Measurements from ENCODE around the gene MAML3.

The MAML3 gene

DNA sequence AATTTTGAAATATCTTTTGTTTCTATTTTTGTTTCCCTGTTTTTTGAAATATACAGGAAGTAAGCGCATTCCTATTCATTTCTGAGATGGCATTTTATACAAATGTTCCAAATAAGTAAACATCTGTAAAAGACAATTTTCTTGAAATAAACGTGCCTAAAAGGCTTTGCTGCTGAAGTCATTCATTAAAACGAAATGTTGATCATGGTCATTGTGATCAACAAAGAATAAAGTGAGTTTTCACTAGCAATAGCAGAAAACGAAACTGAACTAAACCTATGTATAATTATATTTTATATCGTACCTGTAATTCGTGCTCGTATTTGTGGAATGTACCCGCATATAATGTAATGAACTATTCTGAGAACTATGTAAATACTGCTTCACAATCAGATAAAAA lies 267.2 kb downstream of the MAML3 start:
- Histone ChIP-seq H3K4me1 (ENCODE audit: control insufficient read depth, low read length) (peaks cover 30% of the 10 kb centered on the region), H3K27ac (ENCODE audit: low read depth, low read length) (peak overlapping the region; percentile 49), H3K9me2 (replicated peaks; ENCODE audit: control insufficient read depth, low read length) (no peaks in the 10 kb centered on the region), H3F3A (ENCODE audit: control insufficient read depth, insufficient read depth) (peaks cover 2% of the 10 kb centered on the region; the same call in 1 of the 2 replicates), H3K4me2 (ENCODE audit: low read length) (peak overlapping the region; percentile 96), H3K9me3 (ENCODE audit: control insufficient read depth, insufficient read depth, low read length) (no peaks in the 10 kb centered on the region), H3K79me2 (ENCODE audit: control insufficient read depth, low read length) (peaks cover 5% of the 10 kb centered on the region; the same call in 1 of the 2 replicates), H3K4me3 (ENCODE audit: low read length) (peak overlapping the region; percentile 69), H3K36me3 (ENCODE audit: control insufficient read depth, low read length) (peaks cover 3% of the 10 kb centered on the region; the same call in 1 of the 2 replicates), H4K20me1 (ENCODE audit: control insufficient read depth, insufficient read depth, low read depth, low read length) (no peaks in the 10 kb centered on the region), H3K27me3 (ENCODE audit: control insufficient read depth, low read length) (no peaks in the 10 kb centered on the region)
- no peak for TF ChIP-seq EZH2phosphoT487 (IDR thresholded peaks at IDR 0.05; ENCODE audit: borderline replicate concordance, low read length)
- TF ChIP-seq, protein P1, sequence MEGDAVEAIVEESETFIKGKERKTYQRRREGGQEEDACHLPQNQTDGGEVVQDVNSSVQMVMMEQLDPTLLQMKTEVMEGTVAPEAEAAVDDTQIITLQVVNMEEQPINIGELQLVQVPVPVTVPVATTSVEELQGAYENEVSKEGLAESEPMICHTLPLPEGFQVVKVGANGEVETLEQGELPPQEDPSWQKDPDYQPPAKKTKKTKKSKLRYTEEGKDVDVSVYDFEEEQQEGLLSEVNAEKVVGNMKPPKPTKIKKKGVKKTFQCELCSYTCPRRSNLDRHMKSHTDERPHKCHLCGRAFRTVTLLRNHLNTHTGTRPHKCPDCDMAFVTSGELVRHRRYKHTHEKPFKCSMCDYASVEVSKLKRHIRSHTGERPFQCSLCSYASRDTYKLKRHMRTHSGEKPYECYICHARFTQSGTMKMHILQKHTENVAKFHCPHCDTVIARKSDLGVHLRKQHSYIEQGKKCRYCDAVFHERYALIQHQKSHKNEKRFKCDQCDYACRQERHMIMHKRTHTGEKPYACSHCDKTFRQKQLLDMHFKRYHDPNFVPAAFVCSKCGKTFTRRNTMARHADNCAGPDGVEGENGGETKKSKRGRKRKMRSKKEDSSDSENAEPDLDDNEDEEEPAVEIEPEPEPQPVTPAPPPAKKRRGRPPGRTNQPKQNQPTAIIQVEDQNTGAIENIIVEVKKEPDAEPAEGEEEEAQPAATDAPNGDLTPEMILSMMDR (IDR thresholded peaks at IDR 0.05; ENCODE audit: low read depth, low read length, poor library complexity, severe bottlenecking): no peak

DNA sequence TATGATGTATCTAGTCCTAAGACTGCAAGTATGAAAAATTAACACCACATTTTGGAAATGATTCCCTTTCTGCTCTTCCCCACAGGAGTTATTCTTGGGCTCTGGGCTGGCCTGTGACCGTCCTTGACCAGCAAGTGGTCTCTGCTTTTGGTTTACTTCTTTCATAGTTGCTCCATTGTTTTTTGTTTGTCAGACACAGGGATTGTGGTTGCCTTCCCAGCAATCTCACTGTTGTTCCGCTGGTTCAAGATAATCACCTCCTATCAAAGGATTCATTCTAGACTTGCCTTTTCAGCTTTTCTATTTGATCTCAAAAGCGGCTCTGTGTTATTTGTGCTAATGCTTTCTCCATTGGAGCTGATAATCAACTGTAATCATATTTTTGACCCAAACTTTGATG lies 269.5 kb downstream of the MAML3 start:
- H3K36me3 ChIP-seq (ENCODE audit: control insufficient read depth, low read length): peaks cover 3% of the 10 kb centered on the region; the same call in 1 of the 2 replicates
- H3F3A ChIP-seq (ENCODE audit: control insufficient read depth, insufficient read depth): peaks cover 2% of the 10 kb centered on the region; the same call in 1 of the 2 replicates
- no peak overlapping the region for H3K4me2 ChIP-seq (ENCODE audit: low read length)
- H3K27me3 ChIP-seq (ENCODE audit: control insufficient read depth, low read length): no peaks in the 10 kb centered on the region
- TF ChIP-seq, protein P1 (IDR thresholded peaks at IDR 0.05; ENCODE audit: low read depth, low read length, poor library complexity, severe bottlenecking): no peak
- TF ChIP-seq EZH2phosphoT487 (IDR thresholded peaks at IDR 0.05; ENCODE audit: borderline replicate concordance, low read length): no peak
- H3K9me3 ChIP-seq (ENCODE audit: control insufficient read depth, insufficient read depth, low read length): no peaks in the 10 kb centered on the region
- no peak overlapping the region for H3K27ac ChIP-seq (ENCODE audit: low read depth, low read length)
- H4K20me1 ChIP-seq (ENCODE audit: control insufficient read depth, insufficient read depth, low read depth, low read length): no peaks in the 10 kb centered on the region
- peaks cover 5% of the 10 kb centered on the region; the same call in 1 of the 2 replicates for H3K79me2 ChIP-seq (ENCODE audit: control insufficient read depth, low read length)
- H3K9me2 ChIP-seq (replicated peaks; ENCODE audit: control insufficient read depth, low read length): no peaks in the 10 kb centered on the region
- H3K4me1 ChIP-seq (ENCODE audit: control insufficient read depth, low read length): peaks cover 30% of the 10 kb centered on the region
- no peak overlapping the region for H3K4me3 ChIP-seq (ENCODE audit: low read length)

DNA sequence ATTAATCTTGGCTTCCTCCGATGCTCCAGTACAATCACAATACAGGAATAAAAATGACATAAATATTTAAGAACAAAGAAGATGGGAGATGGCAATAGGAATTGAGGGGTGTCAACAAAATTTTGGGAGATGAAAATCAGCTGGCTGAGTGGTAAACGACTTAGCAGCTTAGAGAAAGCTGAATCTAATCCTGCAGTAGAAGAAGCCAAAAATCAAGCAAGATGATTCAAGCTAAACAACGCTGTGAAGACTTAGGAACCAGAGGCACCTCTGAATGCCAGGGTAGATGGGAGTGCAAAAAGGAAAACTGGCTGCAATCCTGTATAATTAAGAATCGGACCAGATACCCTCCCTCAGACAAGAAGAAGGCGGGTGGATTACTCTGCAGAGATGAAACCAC lies 273.1 kb downstream of the MAML3 start:
- no peaks in the 10 kb centered on the region for H3F3A ChIP-seq (ENCODE audit: control insufficient read depth, insufficient read depth)
- no peaks in the 10 kb centered on the region for H3K36me3 ChIP-seq (ENCODE audit: control insufficient read depth, low read length)
- no peaks in the 10 kb centered on the region for H3K27me3 ChIP-seq (ENCODE audit: control insufficient read depth, low read length)
- no peak overlapping the region for H3K4me3 ChIP-seq (ENCODE audit: low read length)
- H4K20me1 ChIP-seq (ENCODE audit: control insufficient read depth, insufficient read depth, low read depth, low read length): no peaks in the 10 kb centered on the region
- H3K4me1 ChIP-seq (ENCODE audit: control insufficient read depth, low read length): no peaks in the 10 kb centered on the region
- no peaks in the 10 kb centered on the region for H3K9me2 ChIP-seq (replicated peaks; ENCODE audit: control insufficient read depth, low read length)
- no peak overlapping the region for H3K27ac ChIP-seq (ENCODE audit: low read depth, low read length)
- H3K9me3 ChIP-seq (ENCODE audit: control insufficient read depth, insufficient read depth, low read length): no peaks in the 10 kb centered on the region
- H3K79me2 ChIP-seq (ENCODE audit: control insufficient read depth, low read length): no peaks in the 10 kb centered on the region
- no peak overlapping the region for H3K4me2 ChIP-seq (ENCODE audit: low read length)
- TF ChIP-seq, protein P1 (IDR thresholded peaks at IDR 0.05; ENCODE audit: low read depth, low read length, poor library complexity, severe bottlenecking): no peak
- TF ChIP-seq EZH2phosphoT487 (IDR thresholded peaks at IDR 0.05; ENCODE audit: borderline replicate concordance, low read length): no peak

Measured in DOHH2 (cell line).